DMS53 treated with DMSO at 0.1 percent for 48 hours (cell line): ENCODE results near the gene GATAD2A.

Experiments used
- DNase-seq: peaks from one replicate; lab custom pipeline; 2025; ENCODE audit not compliant: unreplicated experiment; lab: John Stamatoyannopoulos, UW

The GATAD2A gene

GRCh38 chr19:19529783-19530422, 124.4 kb downstream of the GATAD2A start:
- DNase-seq, result no peak

GRCh38 chr19:19530423-19530804, 124.9 kb downstream of the GATAD2A start:
- no peak for DNase-seq

GRCh38 chr19:19530889-19531288, 125.4 kb downstream of the GATAD2A start:
- DNase-seq, result no peak

GRCh38 chr19:19531951-19532805, 126.7 kb downstream of the GATAD2A start:
- DNase-seq, result peak; percentile 24

- no peak for DNase-seq
Measured at GRCh38 chr19:19532806-19533701, 127.6 kb downstream of the GATAD2A start.

- DNase-seq, result no peak
Measured at GRCh38 chr19:19533841-19534240, 128.4 kb downstream of the GATAD2A start.

- DNase-seq, result no peak
Measured at GRCh38 chr19:19534556-19535265, 129.2 kb downstream of the GATAD2A start.

GRCh38 chr19:19535311-19536191, 130.1 kb downstream of the GATAD2A start:
- DNase-seq, result no peak

GRCh38 chr19:19537075-19538048, 131.9 kb downstream of the GATAD2A start:
- no peak for DNase-seq

GRCh38 chr19:19538061-19538784, 132.7 kb downstream of the GATAD2A start, which contains the start of gene CILP2:
Gene CILP2 (plus strand): TSS chr19:19538265. CDS start chr19:19538350, 85 bp downstream.
- no peak for DNase-seq

GRCh38 chr19:19538785-19539166, 133.3 kb downstream of the GATAD2A start:
- DNase-seq, result no peak

GRCh38 chr19:19539698-19540063, 134.2 kb downstream of the GATAD2A start:
- no peak for DNase-seq

GRCh38 chr19:19540064-19540714, 134.7 kb downstream of the GATAD2A start:
- no peak for DNase-seq

GRCh38 chr19:19540715-19541515, 135.4 kb downstream of the GATAD2A start:
- peak; percentile 54 for DNase-seq

GRCh38 chr19:19541616-19542015, 136.1 kb downstream of the GATAD2A start:
- no peak for DNase-seq

GRCh38 chr19:19542507-19542906, 137.0 kb downstream of the GATAD2A start:
- no peak for DNase-seq

GRCh38 chr19:19543101-19543500, 137.6 kb downstream of the GATAD2A start:
- no peak for DNase-seq
